K562 (cell line): ENCODE results near the gene ADAT2. TPM values are rescaled to one million over a fixed set of nuclear protein-coding genes. Genes with fewer than 3 reads are reported as not detected.

Source experiments
- ATAC-seq: fragments of 200-7000 bp; cut with Tn5 transposase; 3 replicates; pipeline ENCODE4 v1.9.1; 2020; ENCODE audit warnings: moderate library complexity
- BruUV-seq: library from RNA; stranded (reverse); fragments of 400-500 nt; replicated peaks from 2 replicates; lab custom pipeline; 2021; lab: Mats Ljungman, UMichigan
- CTCF ChIA-PET: fragments of 300-600 bp; formaldehyde crosslinking; extraction: SDS; loops from one replicate; lab custom pipeline; 2021; ENCODE audit warnings: low intra/inter-chr PET ratio; lab: Yijun Ruan, JAX
- POLR2A ChIA-PET: fragments of 300-600, 350-650 bp; sonication (Branson Sonifier 250); formaldehyde crosslinking; extraction: SDS; loops from one replicate; lab custom pipeline; 2021; ENCODE audit warnings: antibody characterized with exemption, inconsistent platforms; lab: Yijun Ruan, JAX
- DNase-seq, 4 experiments: peaks; one replicate each; pipeline versions ENCODE4 v3.0.0 to v3.0.0-alpha.2; 2011 to 2018; ENCODE audit warnings: low spot score in 3 of 4, mixed read lengths in 3 of 4; ENCODE audit errors: extremely low read depth in 1 of 4
- FAIRE-seq: peaks from 2 replicates; lab custom pipeline; 2011; peaks lifted over from hg19 to GRCh38; lab: Jason Lieb, UNC
- H2AFZ ChIP-seq: 2 replicates; pipeline ENCODE4 v1.6.0; 2011; ENCODE audit warnings: low read depth, low read length, control low read depth, inconsistent platforms
- H3K27ac ChIP-seq: fragments of 200-600 bp; 3 replicates; pipeline ENCODE4 v1.8.0; 2011; ENCODE audit warnings: low read depth, mild to moderate bottlenecking, control low read depth, inconsistent platforms, low read length, moderate library complexity, mixed read lengths; ENCODE audit errors: extremely low read depth
- H3K27me3 ChIP-seq, 2 experiments: fragments of 300-600 bp in 1 of 2; 2 replicates in 1 of 2; 3 replicates in 1 of 2; pipeline versions ENCODE4 v1.6.0 to v1.8.0; 2011; ENCODE audit warnings: inconsistent platforms in 2 of 2, low read length in 2 of 2, mild to moderate bottlenecking in 1 of 2, mixed read lengths in 1 of 2, moderate library complexity in 1 of 2; ENCODE audit not compliant: control insufficient read depth in 2 of 2, insufficient read depth in 2 of 2
- H3K36me3 ChIP-seq: fragments of 300-600 bp; 3 replicates; pipeline ENCODE4 v1.8.0; 2011; ENCODE audit warnings: mild to moderate bottlenecking, low read length, inconsistent platforms; ENCODE audit not compliant: control insufficient read depth, insufficient read depth
- H3K4me1 ChIP-seq, 2 experiments: fragments of 200-600 bp in 1 of 2; replicated peaks in 1 of 2; 2 replicates in 1 of 2; 3 replicates in 1 of 2; pipeline versions ENCODE4 v1.5.1 to v1.8.0; 2011; ENCODE audit warnings: inconsistent platforms in 2 of 2, low read length in 2 of 2, mild to moderate bottlenecking in 1 of 2, mixed read lengths in 1 of 2, moderate library complexity in 1 of 2; ENCODE audit not compliant: control insufficient read depth in 2 of 2, insufficient read depth in 2 of 2
- H3K4me2 ChIP-seq: 2 replicates; pipeline ENCODE4 v1.6.1; 2011; ENCODE audit warnings: low read length, control low read depth, inconsistent platforms, mixed read lengths; ENCODE audit not compliant: insufficient read depth
- H3K4me3 ChIP-seq: fragments of 200-600 bp; sonication (generic), shearing (Covaris generic); 2 replicates; pipeline ENCODE4 v1.5.1; 2016; ENCODE audit warnings: control low read depth, inconsistent platforms
- H3K79me2 ChIP-seq: fragments of 200-600 bp; 3 replicates; pipeline ENCODE4 v1.8.0; 2011; ENCODE audit warnings: low read length, inconsistent platforms; ENCODE audit not compliant: control insufficient read depth, insufficient read depth
- H3K9ac ChIP-seq, 2 experiments: 2 replicates each; pipeline versions ENCODE4 v1.6.0 to v1.6.1; 2011; ENCODE audit warnings: low read depth in 2 of 2, low read length in 2 of 2, control low read depth in 1 of 2, inconsistent platforms in 1 of 2, mild to moderate bottlenecking in 1 of 2, mixed read lengths in 1 of 2; ENCODE audit not compliant: insufficient read depth in 1 of 2
- H3K9me1 ChIP-seq: one replicate; pipeline ENCODE4 v1.6.0; 2011; ENCODE audit warnings: inconsistent platforms, mild to moderate bottlenecking, low read length, moderate library complexity; ENCODE audit not compliant: control insufficient read depth, insufficient read depth
- H3K9me3 ChIP-seq: replicated peaks from 2 replicates; pipeline ENCODE4 v1.5.1; 2011; ENCODE audit warnings: low read depth, low read length, inconsistent platforms; ENCODE audit not compliant: control insufficient read depth, insufficient read depth
- H4K20me1 ChIP-seq: replicated peaks from 2 replicates; pipeline ENCODE4 v1.6.1; 2011; ENCODE audit warnings: low read length, inconsistent platforms, mixed read lengths; ENCODE audit not compliant: control insufficient read depth, insufficient read depth
- LEF1 ChIP-seq: fragments of 450-650 bp; IDR thresholded peaks from 2 replicates; pipeline ENCODE4 v1.6.1; 2016; ENCODE audit warnings: mild to moderate bottlenecking
- MCM3 ChIP-seq: fragments of 450-650 bp; IDR thresholded peaks from 2 replicates; pipeline ENCODE4 v1.6.1; 2016
- MNT ChIP-seq, 2 experiments: fragments of 450-650 bp; conservative IDR thresholded peaks; 2 replicates each; pipeline ENCODE4 v1.6.1; 2017; ENCODE audit warnings: mild to moderate bottlenecking in 2 of 2, moderate library complexity in 2 of 2
- NFIC ChIP-seq: fragments of 450-650 bp; IDR thresholded peaks from 2 replicates; pipeline ENCODE4 v1.6.1; 2017; ENCODE audit warnings: mild to moderate bottlenecking, inconsistent platforms
- NFIX ChIP-seq: fragments of 250-450 bp; sonication (Bioruptor Pico); IDR thresholded peaks from 2 replicates; pipeline ENCODE4 v1.4.0; 2020; ENCODE audit warnings: low read depth, mild to moderate bottlenecking, moderate library complexity
- RNF2 ChIP-seq: sonication (generic); IDR thresholded peaks from 2 replicates; pipeline ENCODE4 v1.6.1; 2016
- SNRNP70 ChIP-seq: fragments of 200-400 bp; formaldehyde crosslinking; optimal IDR thresholded peaks from 2 replicates; pipeline ENCODE3; 2017; ENCODE audit warnings: low read depth, low read length
- TCFL5 ChIP-seq: fragments of 250-450 bp; sonication (Bioruptor Pico); conservative IDR thresholded peaks from 2 replicates; pipeline ENCODE4 v1.6.1; 2021; ENCODE audit warnings: mild to moderate bottlenecking, moderate library complexity, matching md5 sums
- ZBTB26 ChIP-seq: fragments of 450-650 bp; formaldehyde crosslinking; IDR thresholded peaks from 2 replicates; pipeline ENCODE4 v1.4.0; 2022; ENCODE audit warnings: missing genetic modification characterization
- ZNF232 ChIP-seq: sonication (generic); formaldehyde crosslinking; IDR thresholded peaks from 2 replicates; pipeline ENCODE4 v1.8.0; 2022; ENCODE audit warnings: mild to moderate bottlenecking, missing genetic modification reagents
- ZNF316 ChIP-seq: fragments of 450-650 bp; IDR thresholded peaks from 2 replicates; pipeline ENCODE4 v1.6.1; 2016
- ZNF589 ChIP-seq: fragments of 200-800 bp; sonication (Bioruptor generic); IDR thresholded peaks from 2 replicates; pipeline ENCODE4 v1.6.1; 2016; ENCODE audit warnings: low read depth, missing genetic modification characterization, missing compliant biosample characterization
- ZNF780A ChIP-seq: fragments of 250-450 bp; sonication (Bioruptor Pico); IDR thresholded peaks from 2 replicates; pipeline ENCODE4 v1.5.0; 2021; ENCODE audit warnings: mild to moderate bottlenecking
- WGBS: fragments of 100-300 bp; shearing (Covaris generic); methylation state at CpG from one replicate; pipeline ENCODE4 v1.1.6; 2016; ENCODE audit warnings: low coverage, mixed read lengths; ENCODE audit not compliant: insufficient coverage; ENCODE audit errors: missing lambda C conversion rate; 5-methylcytosine and 5-hydroxymethylcytosine counted together
- in situ Hi-C: fragments of 300-500 bp; cut with MboI; formaldehyde crosslinking; loops from 4 replicates; pipeline ENCODE4 v1.15.0; 2018; ENCODE audit warnings: inconsistent platforms, mixed read lengths
- intact Hi-C: fragments of 100-400 bp; cut with micrococcal nuclease; formaldehyde crosslinking; loops from 2 replicates; pipeline ENCODE4 v1.14.2; 2022
- polyA plus RNA-seq, 8 experiments: library from polyadenylated mRNA; depleted of rRNA in 4 of 8; stranded (reverse) in 5 of 8; unstranded in 3 of 8; fragments of >200 nt; fragmentation: Nextera tagmentation in 2 of 8; fragmentation: Illumina TruSeq in 1 of 8; extraction: Ambion mirVana in 2 of 8; extraction: Trizol in 1 of 8; gene quantifications; 2 replicates each; pipeline versions ENCODE4 v1.2.1 to v1.2.3, GENCODE V29; 2011 to 2014; ENCODE audit warnings: inconsistent platforms in 1 of 8, missing spikeins in 1 of 8
- total RNA-seq, 7 experiments: library from RNA; depleted of rRNA in 6 of 7; stranded (reverse); fragments of >200 nt in 6 of 7; fragmentation: Illumina TruSeq in 2 of 7; extraction: Trizol in 2 of 7; gene quantifications; 2 replicates each; pipeline versions ENCODE4 v1.2.1 to v1.2.3, GENCODE V29; 2011 to 2021; ENCODE audit warnings: low replicate concordance in 1 of 7

Gene ADAT2
- total and polyA plus RNA-seq, 9 of the 15 experiments (the other 6 are each of a cell fraction or from before 2014, with no cell fraction given) = 13.0 to 62.5 (median 31.7) TPM

- POLR2A ChIA-PET = interaction anchor here (1.1 to 1.2 kb wide), 2 partner anchors 11 to 16 kb away, joined by 3 to 4 read pairs; no protein-coding TSS in a partner anchor
- Histone ChIP-seq H3K4me3 (no peak overlapping the region), H3K27ac (no peak overlapping the region)
Measured at GRCh38 chr6:143400258-143401067, 50.0 kb downstream of the ADAT2 start.

More at GRCh38 chr6:143400258-143401067, 50.0 kb downstream of the ADAT2 start:
- H3K4me1 ChIP-seq = no peaks in the 10 kb centered on the region; a peak in 1 of 5 replicates
- H3K4me2 ChIP-seq = no peak overlapping the region
- intact Hi-C loops = no loop called here
- no peaks in the 10 kb centered on the region for H3K9me1 ChIP-seq
- WGBS = 2% methylated on average over 6 of the region's 6 CpGs
- no peak for TF ChIP-seq MNT (conservative IDR thresholded peaks at IDR 0.05)
- no peak for TF ChIP-seq ZNF232 (CRISPR knock-in tag)
- TF ChIP-seq NFIX (CRISPR knock-in tag) = 0 out of 2 replicates have a peak, but pooled peaks have one; percentile 53
- TF ChIP-seq ZNF589 (CRISPR knock-in tag) = no peak
- 0 out of 2 replicates have a peak, but pooled peaks have one; percentile 31 for TF ChIP-seq ZNF316
- TF ChIP-seq SNRNP70 = no peak
- TF ChIP-seq ZNF780A = no peak
- no peak for TF ChIP-seq TCFL5 (CRISPR knock-in tag)
- TF ChIP-seq LEF1 = no peak
- no peak for TF ChIP-seq RNF2
- no peak for TF ChIP-seq ZBTB26 (CRISPR knock-in tag)
- TF ChIP-seq MCM3 = no peak
- TF ChIP-seq NFIC = peak; percentile 91
- no peaks in the 10 kb centered on the region for H3K36me3 ChIP-seq
- H3K79me2 ChIP-seq = no peaks in the 10 kb centered on the region
- no TSS peak for BruUV-seq
- no peaks in the 10 kb centered on the region for H4K20me1 ChIP-seq
- FAIRE-seq (no peak), DNase-seq (no peak), ATAC-seq (no peak)
- H3K9ac ChIP-seq = no peak overlapping the region
- H3K27me3 ChIP-seq = peaks cover 44 to 52% of the 10 kb centered on the region in 2 experiments
- in situ Hi-C loops = no loop called here
- H3K9me3 ChIP-seq = no peaks in the 10 kb centered on the region
- CTCF ChIA-PET = no interaction called here
- H2AFZ ChIP-seq = no peak overlapping the region
